ENCODE results near the gene IL15RA. TPM values are rescaled to one million over a fixed set of nuclear protein-coding genes. Genes with fewer than 3 reads are reported as not detected.
"Not testable (repeated sequence)": the region's sequence is repeated elsewhere in the genome, so short reads cannot be mapped to it uniquely, and the experiment has no call there.

IL15RA gene
- total RNA-seq, 4 donors from 2014 or later, result 9.0 to 18.6 (median 12.6) TPM

- Histone ChIP-seq H3K4me3 (no peak overlapping the region), H3K27ac (no peak overlapping the region), H3K4me1 (peaks cover 0 to 4% (median 0%) of the 10 kb centered on the region in 4 donors), H3K36me3 (peaks cover 0 to 95% (median 35%) of the 10 kb centered on the region in 3 donors), H3K9me3 (no peaks in the 10 kb centered on the region), H3K27me3 (no peaks in the 10 kb centered on the region)
- DNase-seq (ENCODE audit: low spot score in 2 of 2), result no peak
- no peak for TF ChIP-seq CTCF (IDR thresholded peaks at IDR 0.05)
- no peak for TF ChIP-seq POLR2A (IDR thresholded peaks at IDR 0.05)
- TF ChIP-seq EP300 (IDR thresholded peaks at IDR 0.05), result no peak
- 80 to 87% methylated on average over 18 of the region's 18 CpGs for WGBS, 2 donors
These were observed 66.8 kb downstream of the IL15RA start for GRCh38 chr10:5910323-5911100.

- H3K27me3 ChIP-seq; H3K9me3 ChIP-seq; DNase-seq (ENCODE audit: low spot score in 2 of 2): not testable (repeated sequence)
These were observed 68.7 kb downstream of the IL15RA start for GRCh38 chr10:5908676-5909075.

GRCh38 chr10:5906651-5907050 is 70.7 kb downstream of the IL15RA start:
- no peak overlapping the region for H3K27ac ChIP-seq
- H3K27me3 ChIP-seq, result no peaks in the 10 kb centered on the region
- peaks cover 0 to 4% (median 0%) of the 10 kb centered on the region in 4 donors for H3K4me1 ChIP-seq
- WGBS, 2 donors, result 83 to 84% methylated on average over 5 of the region's 5 CpGs
- H3K4me3 ChIP-seq, result no peak overlapping the region
- H3K36me3 ChIP-seq, result peaks cover 0 to 74% (median 21%) of the 10 kb centered on the region in 3 donors
- TF ChIP-seq CTCF (IDR thresholded peaks at IDR 0.05) (no peak), EP300 (IDR thresholded peaks at IDR 0.05) (no peak), POLR2A (IDR thresholded peaks at IDR 0.05) (no peak)
- no peak for DNase-seq (ENCODE audit: low spot score in 2 of 2)
- no peaks in the 10 kb centered on the region for H3K9me3 ChIP-seq

More at GRCh38 chr10:5908676-5909075, 68.7 kb downstream of the IL15RA start:
- not testable (repeated sequence) for H3K4me3 ChIP-seq, H3K27ac ChIP-seq, H3K4me1 ChIP-seq
- WGBS, 2 donors, result 92 to 93% methylated on average over 7 of the region's 7 CpGs
- peaks cover 0 to 91% (median 30%) of the 10 kb centered on the region in 3 donors for H3K36me3 ChIP-seq

DNA sequence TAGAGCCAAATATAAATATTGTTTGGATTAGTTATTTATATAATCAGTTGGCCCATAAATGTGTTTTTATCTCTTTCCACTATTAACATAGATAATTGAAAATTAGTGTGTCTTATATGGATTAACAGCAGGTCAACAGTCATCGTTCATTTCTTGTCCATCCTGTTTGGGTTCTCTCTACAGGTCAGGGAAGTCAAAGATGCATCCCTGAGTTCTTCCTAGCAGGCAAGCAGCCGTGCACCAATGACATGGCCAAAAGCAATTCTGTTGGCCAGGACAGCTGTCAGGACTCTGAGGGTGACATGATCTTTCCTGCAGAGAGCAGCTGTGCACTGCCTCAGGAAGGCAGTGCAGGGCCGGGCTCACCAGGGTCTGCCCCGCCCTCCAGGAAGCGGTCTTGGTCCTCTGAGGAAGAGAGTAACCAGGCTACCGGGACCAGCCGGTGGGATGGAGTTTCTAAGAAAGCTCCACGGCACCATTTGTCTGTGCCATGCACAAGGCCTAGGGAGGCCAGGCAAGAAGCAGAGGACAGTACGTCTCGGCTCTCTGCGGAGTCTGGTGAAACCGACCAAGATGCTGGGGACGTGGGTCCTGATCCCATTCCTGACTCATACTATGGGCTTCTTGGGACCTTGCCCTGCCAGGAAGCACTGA is 71.4 kb downstream of the IL15RA start:
- Histone ChIP-seq H3K27ac (no peak overlapping the region), H3K4me3 (no peak overlapping the region), H3K4me1 (peaks cover 0 to 4% (median 0%) of the 10 kb centered on the region in 4 donors), H3K9me3 (no peaks in the 10 kb centered on the region), H3K27me3 (no peaks in the 10 kb centered on the region), H3K36me3 (peaks cover 0 to 67% (median 17%) of the 10 kb centered on the region in 3 donors)
- no peak for DNase-seq (ENCODE audit: low spot score in 2 of 2)
- TF ChIP-seq EP300 (IDR thresholded peaks at IDR 0.05), result no peak
- TF ChIP-seq CTCF (IDR thresholded peaks at IDR 0.05), result no peak
- TF ChIP-seq POLR2A (IDR thresholded peaks at IDR 0.05), result no peak
- WGBS, 2 donors, result 88 to 94% methylated on average over 13 of the region's 13 CpGs

DNA sequence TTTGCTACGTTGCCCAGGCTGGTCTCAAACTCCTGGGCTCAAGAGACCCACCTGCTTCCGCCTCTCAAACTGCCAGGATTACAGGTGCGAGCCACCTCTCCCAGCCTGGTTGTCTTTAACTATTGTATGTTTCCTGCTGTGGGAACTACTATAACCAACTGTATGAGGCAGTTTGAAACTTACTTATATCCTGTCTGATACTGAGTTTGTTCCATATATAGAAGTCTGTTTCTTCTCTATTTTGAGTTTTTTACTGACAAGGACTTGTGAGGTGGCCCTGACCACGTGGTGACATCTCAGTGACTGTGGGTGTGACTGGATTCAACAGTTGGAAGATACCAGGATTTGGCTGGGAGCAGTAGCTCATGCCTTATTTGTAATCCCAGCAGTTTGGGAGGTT is 73.1 kb downstream of the IL15RA start:
- H3K36me3 ChIP-seq, result peaks cover 0 to 50% (median 3%) of the 10 kb centered on the region in 3 donors
- no peaks in the 10 kb centered on the region for H3K9me3 ChIP-seq
- H3K4me1 ChIP-seq, result peaks cover 0 to 4% (median 0%) of the 10 kb centered on the region in 4 donors
- H3K4me3 ChIP-seq, result no peak overlapping the region
- TF ChIP-seq EP300 (IDR thresholded peaks at IDR 0.05) (no peak), CTCF (IDR thresholded peaks at IDR 0.05) (no peak), POLR2A (IDR thresholded peaks at IDR 0.05) (no peak)
- no peak for DNase-seq (ENCODE audit: low spot score in 2 of 2)
- WGBS, 2 donors, result 72 to 77% methylated on average over 4 of the region's 4 CpGs
- no peaks in the 10 kb centered on the region for H3K27me3 ChIP-seq
- H3K27ac ChIP-seq, result no peak overlapping the region
